DOHH2 (cell line): ENCODE results near the gene THRSP.

Experiments used
- H3F3A ChIP-seq: fragments of 200-600 bp; sonication (generic), shearing (Covaris generic); 2 replicates; pipeline ENCODE4 v1.6.0; 2016; ENCODE audit warnings: antibody characterized with exemption, mild to moderate bottlenecking; ENCODE audit not compliant: control insufficient read depth, insufficient read depth
- H3K27ac ChIP-seq: fragments of 200-600 bp; sonication (generic); 2 replicates; pipeline ENCODE4 v1.5.1; 2014; ENCODE audit warnings: low read depth, mild to moderate bottlenecking, low read length, moderate library complexity
- H3K27me3 ChIP-seq: fragments of 200-600 bp; sonication (generic); 2 replicates; pipeline ENCODE4 v1.6.1; 2014; ENCODE audit warnings: mild to moderate bottlenecking, low read length, mixed read lengths; ENCODE audit not compliant: control insufficient read depth
- H3K36me3 ChIP-seq: fragments of 200-600 bp; sonication (generic); 2 replicates; pipeline ENCODE4 v1.6.1; 2014; ENCODE audit warnings: mild to moderate bottlenecking, low read length, moderate library complexity, mixed read lengths; ENCODE audit not compliant: control insufficient read depth
- H3K4me1 ChIP-seq: fragments of 200-600 bp; sonication (generic); 2 replicates; pipeline ENCODE4 v1.6.1; 2014; ENCODE audit warnings: mild to moderate bottlenecking, low read length, mixed read lengths; ENCODE audit not compliant: control insufficient read depth
- H3K4me2 ChIP-seq: fragments of 200-600 bp; sonication (generic); 2 replicates; pipeline ENCODE4 v1.6.0; 2014; ENCODE audit warnings: mild to moderate bottlenecking, low read length, moderate library complexity
- H3K4me3 ChIP-seq: fragments of 200-600 bp; sonication (generic); 2 replicates; pipeline ENCODE4 v1.5.1; 2014; ENCODE audit warnings: mild to moderate bottlenecking, low read length, mixed read lengths
- H3K79me2 ChIP-seq: fragments of 200-600 bp; sonication (generic); 2 replicates; pipeline ENCODE4 v1.6.1; 2014; ENCODE audit warnings: mild to moderate bottlenecking, low read length, mixed read lengths; ENCODE audit not compliant: control insufficient read depth
- H3K9me2 ChIP-seq: fragments of 200-600 bp; sonication (generic); replicated peaks from 2 replicates; pipeline ENCODE4 v1.6.1; 2014; ENCODE audit warnings: mild to moderate bottlenecking, low read length, mixed read lengths; ENCODE audit not compliant: control insufficient read depth
- H3K9me3 ChIP-seq: fragments of 200-600 bp; sonication (generic); 2 replicates; pipeline ENCODE4 v1.6.1; 2014; ENCODE audit warnings: antibody characterized with exemption, low read length, mixed read lengths; ENCODE audit not compliant: control insufficient read depth, insufficient read depth
- H4K20me1 ChIP-seq: fragments of 200-600 bp; sonication (generic); 2 replicates; pipeline ENCODE4 v1.6.0; 2014; ENCODE audit warnings: low read depth, mild to moderate bottlenecking, antibody characterized with exemption, low read length, moderate library complexity; ENCODE audit not compliant: control insufficient read depth, insufficient read depth
- EZH2phosphoT487 ChIP-seq: fragments of 200-600 bp; sonication (generic); IDR thresholded peaks from 2 replicates; pipeline ENCODE4 v1.6.1; 2017; ENCODE audit warnings: borderline replicate concordance, mild to moderate bottlenecking, antibody characterized with exemption, low read length, moderate library complexity, mixed read lengths
- TF ChIP-seq, protein P1 (sequence below): fragments of 200-600 bp; sonication (generic); IDR thresholded peaks from one replicate; pipeline ENCODE4 v1.5.1; 2014; ENCODE audit warnings: antibody characterized with exemption, mild to moderate bottlenecking, low read depth, low read length; ENCODE audit not compliant: poor library complexity, severe bottlenecking

Gene THRSP

GRCh38 chr11:78069465-78069864 is 5.8 kb downstream of the THRSP start:
- Histone ChIP-seq H3K27ac (no peak overlapping the region), H3K9me3 (no peaks in the 10 kb centered on the region), H3K9me2 (no peaks in the 10 kb centered on the region), H3K4me2 (no peak overlapping the region), H4K20me1 (no peaks in the 10 kb centered on the region), H3F3A (no peaks in the 10 kb centered on the region), H3K27me3 (no peaks in the 10 kb centered on the region), H3K36me3 (peaks cover 32% of the 10 kb centered on the region), H3K4me3 (no peak overlapping the region), H3K79me2 (peaks cover 8% of the 10 kb centered on the region), H3K4me1 (no peaks in the 10 kb centered on the region)
- TF ChIP-seq, protein P1, sequence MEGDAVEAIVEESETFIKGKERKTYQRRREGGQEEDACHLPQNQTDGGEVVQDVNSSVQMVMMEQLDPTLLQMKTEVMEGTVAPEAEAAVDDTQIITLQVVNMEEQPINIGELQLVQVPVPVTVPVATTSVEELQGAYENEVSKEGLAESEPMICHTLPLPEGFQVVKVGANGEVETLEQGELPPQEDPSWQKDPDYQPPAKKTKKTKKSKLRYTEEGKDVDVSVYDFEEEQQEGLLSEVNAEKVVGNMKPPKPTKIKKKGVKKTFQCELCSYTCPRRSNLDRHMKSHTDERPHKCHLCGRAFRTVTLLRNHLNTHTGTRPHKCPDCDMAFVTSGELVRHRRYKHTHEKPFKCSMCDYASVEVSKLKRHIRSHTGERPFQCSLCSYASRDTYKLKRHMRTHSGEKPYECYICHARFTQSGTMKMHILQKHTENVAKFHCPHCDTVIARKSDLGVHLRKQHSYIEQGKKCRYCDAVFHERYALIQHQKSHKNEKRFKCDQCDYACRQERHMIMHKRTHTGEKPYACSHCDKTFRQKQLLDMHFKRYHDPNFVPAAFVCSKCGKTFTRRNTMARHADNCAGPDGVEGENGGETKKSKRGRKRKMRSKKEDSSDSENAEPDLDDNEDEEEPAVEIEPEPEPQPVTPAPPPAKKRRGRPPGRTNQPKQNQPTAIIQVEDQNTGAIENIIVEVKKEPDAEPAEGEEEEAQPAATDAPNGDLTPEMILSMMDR, result no peak
- no peak for TF ChIP-seq EZH2phosphoT487

- H3K9me3 ChIP-seq, result no peaks in the 10 kb centered on the region
- no peaks in the 10 kb centered on the region for H3K4me1 ChIP-seq
- no peak overlapping the region for H3K27ac ChIP-seq
- H4K20me1 ChIP-seq, result no peaks in the 10 kb centered on the region
- H3K9me2 ChIP-seq, result no peaks in the 10 kb centered on the region
- peaks cover 32% of the 10 kb centered on the region for H3K36me3 ChIP-seq
- H3K27me3 ChIP-seq, result no peaks in the 10 kb centered on the region
- no peak overlapping the region for H3K4me2 ChIP-seq
- H3F3A ChIP-seq, result no peaks in the 10 kb centered on the region
- no peak overlapping the region for H3K4me3 ChIP-seq
- TF ChIP-seq EZH2phosphoT487, result no peak
- TF ChIP-seq, protein P1, result no peak
- peaks cover 20% of the 10 kb centered on the region for H3K79me2 ChIP-seq
Observed at GRCh38 chr11:78070621-78071020, 7.0 kb downstream of the THRSP start.

GRCh38 chr11:78071717-78072116 is 8.1 kb downstream of the THRSP start:
- Histone ChIP-seq H4K20me1 (0 out of 2 replicates have a peak, but pooled peaks cover 5% of the 10 kb centered on the region), H3K4me1 (peaks cover 4% of the 10 kb centered on the region), H3F3A (no peaks in the 10 kb centered on the region), H3K79me2 (peaks cover 31% of the 10 kb centered on the region), H3K4me3 (no peak overlapping the region), H3K9me3 (no peaks in the 10 kb centered on the region), H3K27ac (no peak overlapping the region), H3K36me3 (peaks cover 38% of the 10 kb centered on the region), H3K4me2 (no peak overlapping the region), H3K27me3 (no peaks in the 10 kb centered on the region), H3K9me2 (no peaks in the 10 kb centered on the region)
- no peak for TF ChIP-seq EZH2phosphoT487
- TF ChIP-seq, protein P1, result no peak

DNA sequence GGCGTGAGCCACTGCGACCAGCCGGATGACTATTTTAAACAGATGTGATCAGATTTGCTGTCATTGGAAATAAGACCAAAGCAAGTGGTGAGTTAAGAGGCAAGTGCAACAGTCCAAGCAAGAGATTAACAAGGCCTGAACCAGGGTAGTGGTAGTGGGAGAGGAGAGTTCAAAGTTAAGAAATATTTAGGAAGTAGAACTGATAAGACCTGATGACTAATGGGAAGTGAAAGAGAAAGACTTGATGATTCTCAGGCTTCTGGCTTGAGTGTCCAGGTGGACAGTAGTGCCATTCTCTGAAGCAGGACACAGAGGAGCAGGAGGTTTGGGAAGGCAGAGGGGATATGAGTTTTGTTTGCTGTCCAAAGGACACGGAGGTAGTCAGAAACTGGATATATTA is 8.8 kb downstream of the THRSP start:
- H3K4me1 ChIP-seq, result peaks cover 5% of the 10 kb centered on the region
- H3K36me3 ChIP-seq, result peaks cover 38% of the 10 kb centered on the region
- H3K9me2 ChIP-seq, result no peaks in the 10 kb centered on the region
- no peaks in the 10 kb centered on the region for H3K27me3 ChIP-seq
- H3K27ac ChIP-seq, result no peak overlapping the region
- H4K20me1 ChIP-seq, result 0 out of 2 replicates have a peak, but pooled peaks cover 5% of the 10 kb centered on the region
- H3K9me3 ChIP-seq, result no peaks in the 10 kb centered on the region
- H3K4me2 ChIP-seq, result no peak overlapping the region
- no peak overlapping the region for H3K4me3 ChIP-seq
- H3K79me2 ChIP-seq, result peaks cover 38% of the 10 kb centered on the region
- no peaks in the 10 kb centered on the region for H3F3A ChIP-seq
- TF ChIP-seq EZH2phosphoT487, result no peak
- TF ChIP-seq, protein P1, result no peak
